Measurements from ENCODE around the gene NRXN3. TPM values are rescaled to one million over a fixed set of nuclear protein-coding genes. Genes with fewer than 3 reads are reported as not detected.

NRXN3 gene
- total and polyA plus RNA-seq, 2 of the 4 experiments (the other 2 are of a cell fraction), result 4.8 to 25.1 TPM

- Histone ChIP-seq H3K4me2 (ENCODE audit: low read depth, low read length) (no peak overlapping the region), H2BK5ac (ENCODE audit: low read depth, low read length, poor library complexity, severe bottlenecking) (no peak overlapping the region), H3K23ac (ENCODE audit: low read depth, low read length) (no peak overlapping the region), H2AFZ (replicated peaks; ENCODE audit: low read length, poor library complexity) (no peak overlapping the region), H4K8ac (ENCODE audit: low read depth in 2 of 2, low read length in 2 of 2) (no peak overlapping the region), H3K27me3 (ENCODE audit: control insufficient read depth, insufficient read depth, low read length) (no peaks in the 10 kb centered on the region), H3K9me3 (ENCODE audit: control insufficient read depth, insufficient read depth, low read length) (peaks cover 11% of the 10 kb centered on the region), H4K5ac (ENCODE audit: low read depth, low read length) (no peak overlapping the region), H3K79me1 (ENCODE audit: low read depth in 1 of 2, low read length in 2 of 2) (no peaks in the 10 kb centered on the region), H2AK9ac (replicated peaks; ENCODE audit: low read depth, low read length, poor library complexity) (no peak overlapping the region), H3K18ac (ENCODE audit: low read depth, low read length) (no peak overlapping the region), H3K4me3 (ENCODE audit: insufficient read depth, low read depth, low read length) (no peak overlapping the region), H3K27ac (ENCODE audit: insufficient read depth, low read length) (no peak overlapping the region), H2AK5ac (ENCODE audit: low read depth, low read length) (no peak overlapping the region), H2BK120ac (ENCODE audit: low read depth, low read length) (no peak overlapping the region), H3K36me3 (ENCODE audit: control insufficient read depth, insufficient read depth, low read length) (no peaks in the 10 kb centered on the region), H2BK15ac (ENCODE audit: low read depth, low read length) (no peak overlapping the region), H3K4me1 (ENCODE audit: control insufficient read depth, insufficient read depth, low read length) (no peaks in the 10 kb centered on the region), H3K14ac (replicated peaks; ENCODE audit: low read depth, low read length) (no peak overlapping the region), H2BK20ac (ENCODE audit: low read depth, low read length) (no peak overlapping the region), H3K9me1 (ENCODE audit: insufficient read depth, low read length) (no peaks in the 10 kb centered on the region), H3K4ac (ENCODE audit: low read depth, low read length) (no peak overlapping the region), H3K9ac (ENCODE audit: low read depth, low read length) (no peak overlapping the region), H3K56ac (ENCODE audit: extremely low read depth, insufficient read depth, low read length) (no peak overlapping the region), H4K91ac (ENCODE audit: insufficient read depth, low read depth, low read length) (no peak overlapping the region), H4K20me1 (ENCODE audit: insufficient read depth, low read length) (no peaks in the 10 kb centered on the region)
- BruUV-seq (replicated peaks), result no TSS peak
- POLR2A ChIA-PET (ENCODE audit: unreplicated experiment), result no interaction called here
- dilution Hi-C loops (cut with HindIII; ENCODE audit: low sequenced_read_pairs, unreplicated experiment), result no loop called here
- DNase-seq, result no peak
- WGBS, 2 experiments (ENCODE audit: extremely low coverage in 2 of 2, insufficient read length in 1 of 2), result no CpG with 5 or more reads among the region's 2 CpGs
- no peak for TF ChIP-seq RCOR1 (IDR thresholded peaks at IDR 0.05; ENCODE audit: insufficient replicate concordance, low read length)
- TF ChIP-seq RFX5 (IDR thresholded peaks at IDR 0.05; ENCODE audit: low read depth, low read length), result no peak
- TF ChIP-seq NFE2L2 (IDR thresholded peaks at IDR 0.05; ENCODE audit: low read depth, low read length), result no peak
- no peak for TF ChIP-seq CHD1 (IDR thresholded peaks at IDR 0.05; ENCODE audit: low read depth, low read length)
- no peak for TF ChIP-seq MAFK (IDR thresholded peaks at IDR 0.05; ENCODE audit: low read depth, low read length)
- TF ChIP-seq BHLHE40 (IDR thresholded peaks at IDR 0.05; ENCODE audit: low read depth, low read length), result no peak
- no peak for TF ChIP-seq POLR2A (IDR thresholded peaks at IDR 0.05; ENCODE audit: low read depth, low read length)
- TF ChIP-seq FOS (IDR thresholded peaks at IDR 0.05; ENCODE audit: low read depth, low read length), result no peak
- no peak for TF ChIP-seq CEBPB (IDR thresholded peaks at IDR 0.05; ENCODE audit: low read depth, low read length)
- TF ChIP-seq SMC3 (IDR thresholded peaks at IDR 0.05; ENCODE audit: low read depth, low read length), result no peak
- no peak for TF ChIP-seq MAZ (IDR thresholded peaks at IDR 0.05; ENCODE audit: borderline replicate concordance, low read depth, low read length)
- no peak for TF ChIP-seq MXI1 (IDR thresholded peaks at IDR 0.05; ENCODE audit: borderline replicate concordance, low read depth, low read length)
- no peak for TF ChIP-seq RAD21 (IDR thresholded peaks at IDR 0.05; ENCODE audit: low read length)
- no peak for TF ChIP-seq CTCF (conservative IDR thresholded peaks at IDR 0.05; ENCODE audit: low read depth, low read length)
- TF ChIP-seq ELK1 (IDR thresholded peaks at IDR 0.05; ENCODE audit: borderline replicate concordance, low read depth, low read length), result no peak
- TF ChIP-seq USF2 (IDR thresholded peaks at IDR 0.05; ENCODE audit: low read depth, low read length), result no peak
- ATAC-seq (ENCODE audit: low read depth), result no peak
- intact Hi-C loops (cut with micrococcal nuclease), result no loop called here
- in situ Hi-C loops (cut with MboI; ENCODE audit: low sequenced_read_pairs), result no loop called here
- CTCF ChIA-PET, result no interaction called here
Observed at GRCh38 chr14:78512021-78512420, 341.8 kb downstream of the NRXN3 start.

Data from IMR-90 (cell line).